ENCODE measurements around the gene MLLT6.

MLLT6 gene

DNA sequence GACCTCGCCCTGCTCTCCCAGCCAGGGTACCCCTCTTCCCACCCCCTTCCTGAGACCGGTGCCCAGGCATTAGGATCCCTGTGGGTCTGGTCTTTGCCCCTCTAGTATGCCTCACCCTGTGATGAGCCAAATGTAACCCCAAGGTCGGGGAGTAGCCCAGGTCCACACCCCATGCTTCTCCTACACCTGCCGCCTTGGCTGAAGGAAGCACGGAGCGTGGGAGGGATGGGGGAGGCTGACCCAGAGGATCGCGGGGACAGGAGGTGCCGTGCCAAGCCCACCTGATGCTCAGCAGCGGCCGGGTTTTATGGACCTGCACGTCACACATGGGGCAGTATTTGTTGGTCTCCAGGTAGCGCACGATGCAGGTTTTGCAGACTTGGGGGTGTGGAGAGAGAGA, 34.2 kb downstream of the MLLT6 start:
- no peak for ATAC-seq
- no peaks in the 10 kb centered on the region for H3K36me3 Mint-ChIP-seq
- H3K27me3 Mint-ChIP-seq = peaks cover 20% of the 10 kb centered on the region
- H3K9me3 Mint-ChIP-seq = no peaks in the 10 kb centered on the region
- peaks cover 28% of the 10 kb centered on the region for H3K4me1 Mint-ChIP-seq
- H3K4me3 Mint-ChIP-seq = no peak overlapping the region
- H3K27ac Mint-ChIP-seq = no peak overlapping the region

DNA sequence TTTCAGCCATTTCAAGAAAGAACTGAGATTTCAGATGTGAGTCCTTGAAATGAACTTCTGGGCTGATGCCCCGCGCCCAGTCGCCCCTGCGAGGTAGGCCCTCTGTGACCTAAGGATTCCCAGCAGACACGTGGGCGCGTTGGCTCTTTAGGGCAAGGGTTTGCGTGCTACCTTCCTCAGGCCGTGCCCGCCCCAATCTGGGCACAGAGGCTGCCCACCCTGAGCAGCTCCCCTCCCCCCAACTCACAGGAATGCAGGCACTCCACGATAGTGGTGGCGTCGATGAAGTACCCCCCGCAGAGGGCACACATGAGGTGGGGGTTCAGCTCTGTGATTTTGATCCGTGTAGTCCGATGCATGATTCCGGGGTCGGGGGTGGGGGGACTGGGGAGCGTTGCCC, 35.0 kb downstream of the MLLT6 start:
- no peak for ATAC-seq
- H3K4me1 Mint-ChIP-seq = peaks cover 21% of the 10 kb centered on the region
- peaks cover 24% of the 10 kb centered on the region for H3K27me3 Mint-ChIP-seq
- no peak overlapping the region for H3K27ac Mint-ChIP-seq
- H3K36me3 Mint-ChIP-seq = no peaks in the 10 kb centered on the region
- H3K9me3 Mint-ChIP-seq = no peaks in the 10 kb centered on the region
- no peak overlapping the region for H3K4me3 Mint-ChIP-seq

- Mint-ChIP-seq H3K9me3 (no peaks in the 10 kb centered on the region), H3K27ac (no peak overlapping the region), H3K4me3 (no peak overlapping the region), H3K36me3 (no peaks in the 10 kb centered on the region), H3K4me1 (peaks cover 19% of the 10 kb centered on the region), H3K27me3 (peaks cover 27% of the 10 kb centered on the region)
- no peak for ATAC-seq
These were observed 35.7 kb downstream of the MLLT6 start for GRCh38 chr17:38740806-38741205.

GRCh38 chr17:38741461-38741860, 36.4 kb downstream of the MLLT6 start:
- peaks cover 33% of the 10 kb centered on the region for H3K27me3 Mint-ChIP-seq
- H3K9me3 Mint-ChIP-seq = no peaks in the 10 kb centered on the region
- no peak overlapping the region for H3K4me3 Mint-ChIP-seq
- H3K36me3 Mint-ChIP-seq = no peaks in the 10 kb centered on the region
- no peak for ATAC-seq
- no peak overlapping the region for H3K27ac Mint-ChIP-seq
- H3K4me1 Mint-ChIP-seq = peaks cover 26% of the 10 kb centered on the region

- H3K27me3 Mint-ChIP-seq = peaks cover 38% of the 10 kb centered on the region
- no peaks in the 10 kb centered on the region for H3K36me3 Mint-ChIP-seq
- H3K27ac Mint-ChIP-seq = no peak overlapping the region
- H3K4me1 Mint-ChIP-seq = peaks cover 31% of the 10 kb centered on the region
- ATAC-seq = no peak
- H3K9me3 Mint-ChIP-seq = no peaks in the 10 kb centered on the region
- H3K4me3 Mint-ChIP-seq = no peak overlapping the region
These were observed 36.9 kb downstream of the MLLT6 start for GRCh38 chr17:38741921-38742410.

DNA sequence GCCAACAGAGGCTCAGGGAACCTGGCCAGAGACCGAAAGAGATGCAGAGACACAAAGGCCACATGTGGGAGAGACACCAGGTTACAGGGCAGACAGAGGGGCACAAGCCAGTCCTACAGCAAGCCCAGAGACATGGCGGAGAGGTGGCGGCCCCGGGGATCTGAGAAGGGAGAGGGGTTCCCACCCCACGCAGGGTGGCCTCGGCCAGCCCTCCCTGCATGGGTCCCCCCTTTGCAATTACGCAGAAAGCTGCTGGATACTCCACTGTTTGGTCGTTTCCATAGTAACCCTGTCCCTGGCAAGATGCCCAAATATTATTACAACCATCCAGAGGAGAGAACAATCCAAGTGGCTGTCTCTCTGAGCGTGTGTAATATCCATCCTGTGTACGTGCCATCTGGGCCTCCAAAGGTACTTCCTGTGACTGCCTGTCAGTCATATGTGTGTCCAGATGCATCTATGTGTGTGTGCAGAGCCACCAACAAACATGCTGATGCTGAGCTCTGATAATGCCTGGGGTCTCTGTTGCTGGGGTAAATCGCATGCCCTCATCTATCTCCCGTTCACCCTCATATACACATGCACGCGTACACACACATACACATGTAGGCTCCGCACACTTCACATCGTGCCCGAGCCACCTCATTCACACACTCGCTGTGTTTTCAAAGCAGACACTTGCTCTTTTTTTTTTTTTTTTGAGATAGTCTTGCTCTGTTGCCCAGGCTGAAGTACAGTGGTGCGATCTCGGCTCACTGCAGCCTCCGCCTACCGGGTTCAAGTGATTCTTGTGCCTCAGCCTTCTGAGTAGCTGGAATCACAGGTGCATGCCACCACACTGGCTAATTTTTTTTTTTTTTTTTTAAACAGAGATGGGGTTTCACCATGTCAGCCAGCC, 37.6 kb downstream of the MLLT6 start:
- no peaks in the 10 kb centered on the region for H3K36me3 Mint-ChIP-seq
- no peak overlapping the region for H3K4me3 Mint-ChIP-seq
- ATAC-seq = no peak
- no peak overlapping the region for H3K27ac Mint-ChIP-seq
- peaks cover 35% of the 10 kb centered on the region for H3K4me1 Mint-ChIP-seq
- H3K9me3 Mint-ChIP-seq = no peaks in the 10 kb centered on the region
- H3K27me3 Mint-ChIP-seq = peaks cover 45% of the 10 kb centered on the region

DNA sequence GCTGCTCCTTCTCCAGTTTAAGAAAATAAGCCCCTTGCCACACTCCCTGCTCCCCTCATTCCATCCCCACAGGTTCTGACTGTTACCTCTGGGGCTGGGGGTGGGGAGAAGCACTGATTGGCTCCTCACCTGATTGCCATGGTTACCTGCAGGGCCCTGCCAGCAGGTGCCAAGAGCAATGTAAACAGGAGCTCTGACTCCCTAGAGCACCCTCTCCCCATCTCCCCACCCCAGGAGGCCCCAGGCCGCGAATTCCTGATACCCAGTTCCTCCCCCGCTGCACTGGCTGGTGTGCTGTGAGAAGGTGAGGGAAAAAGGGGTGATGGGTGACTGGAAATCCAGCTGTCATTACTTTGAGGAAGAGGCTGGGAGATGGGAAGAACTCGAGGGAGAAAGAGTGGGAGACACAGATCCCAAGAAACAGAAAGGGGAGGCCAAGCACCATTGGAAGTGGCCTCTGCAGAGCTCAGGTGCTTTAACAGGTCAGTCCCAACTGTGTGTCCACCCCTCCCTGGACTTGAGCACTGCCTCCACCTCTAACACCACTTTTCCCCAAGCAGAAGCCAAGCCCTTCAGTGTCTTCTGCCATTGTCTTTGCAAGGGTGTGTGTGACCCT, 38.6 kb downstream of the MLLT6 start:
- Mint-ChIP-seq H3K9me3 (no peaks in the 10 kb centered on the region), H3K27ac (no peak overlapping the region), H3K4me3 (no peak overlapping the region), H3K4me1 (peaks cover 29% of the 10 kb centered on the region), H3K36me3 (no peaks in the 10 kb centered on the region), H3K27me3 (peaks cover 41% of the 10 kb centered on the region)
- ATAC-seq = no peak

DNA sequence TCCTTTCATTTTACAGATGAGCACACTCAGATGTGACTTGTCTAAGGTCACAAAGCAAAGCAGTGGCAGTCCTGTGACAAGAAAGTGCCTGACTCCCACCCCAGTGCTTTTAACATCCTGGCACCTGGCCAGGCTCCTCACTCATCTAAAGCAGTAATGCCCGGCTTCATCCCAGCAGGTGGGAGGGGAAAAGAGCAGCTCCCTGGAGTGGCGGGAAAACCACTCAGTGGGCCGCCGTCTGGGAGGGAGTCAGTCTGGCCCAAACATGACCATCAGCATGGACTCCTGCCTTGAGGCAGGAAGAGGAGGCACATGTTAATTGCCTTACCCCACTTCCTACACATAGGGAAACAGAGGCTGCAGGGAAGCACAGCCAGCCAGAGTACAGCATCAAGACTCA, 40.5 kb downstream of the MLLT6 start:
- Mint-ChIP-seq H3K36me3 (no peaks in the 10 kb centered on the region), H3K27me3 (peaks cover 49% of the 10 kb centered on the region), H3K27ac (no peak overlapping the region), H3K4me3 (no peak overlapping the region), H3K9me3 (no peaks in the 10 kb centered on the region), H3K4me1 (peaks cover 39% of the 10 kb centered on the region)
- ATAC-seq = no peak

GRCh38 chr17:38746004-38746848, 41.2 kb downstream of the MLLT6 start:
- Mint-ChIP-seq H3K4me3 (peak overlapping the region; percentile 79), H3K9me3 (no peaks in the 10 kb centered on the region), H3K27ac (peak overlapping the region; percentile 53), H3K27me3 (peaks cover 55% of the 10 kb centered on the region), H3K36me3 (no peaks in the 10 kb centered on the region), H3K4me1 (peaks cover 46% of the 10 kb centered on the region)
- no peak for ATAC-seq

- Mint-ChIP-seq H3K36me3 (no peaks in the 10 kb centered on the region), H3K27ac (peak overlapping the region; percentile 53), H3K4me3 (peak overlapping the region; percentile 79), H3K9me3 (no peaks in the 10 kb centered on the region), H3K4me1 (peaks cover 53% of the 10 kb centered on the region), H3K27me3 (peaks cover 61% of the 10 kb centered on the region)
- peak; percentile 58 for ATAC-seq
These were observed 41.9 kb downstream of the MLLT6 start for GRCh38 chr17:38746849-38747462.

DNA sequence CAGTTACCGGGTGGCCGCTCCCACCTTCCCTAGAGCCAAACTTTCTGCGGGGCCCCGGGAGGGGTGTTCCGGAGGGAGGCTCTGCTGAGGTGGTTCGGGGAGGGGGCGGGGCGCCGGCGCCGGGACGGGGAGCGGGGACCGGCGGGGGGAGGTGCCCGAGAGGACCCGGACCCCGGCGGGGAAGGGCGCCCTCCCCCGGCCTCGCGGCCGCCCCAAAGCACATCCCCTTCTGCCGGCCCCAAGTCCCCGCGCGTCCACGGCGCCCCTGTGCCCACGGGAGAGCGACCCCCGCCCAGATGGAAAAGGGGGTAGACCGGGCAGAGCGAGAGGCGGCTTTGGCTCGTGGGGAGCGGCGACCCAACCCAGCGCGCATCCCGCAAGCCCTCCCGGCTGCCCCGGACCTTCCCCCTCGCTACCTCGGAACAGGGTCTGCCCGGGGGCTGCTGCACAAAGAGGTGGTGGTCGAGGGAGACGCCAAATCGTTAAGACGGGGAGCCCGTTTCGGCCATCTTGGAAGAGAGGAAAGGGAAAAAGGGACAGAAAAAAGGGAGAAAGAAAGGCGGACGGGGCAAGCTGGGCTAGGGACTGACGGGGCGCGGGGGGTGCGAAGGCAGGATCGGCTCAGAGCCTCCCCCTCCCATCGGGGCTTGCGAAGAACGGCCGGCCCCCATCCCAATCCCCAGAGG, 42.5 kb downstream of the MLLT6 start:
- peaks cover 3% of the 10 kb centered on the region for H3K36me3 Mint-ChIP-seq
- H3K27me3 Mint-ChIP-seq = peaks cover 61% of the 10 kb centered on the region
- peaks cover 54% of the 10 kb centered on the region for H3K4me1 Mint-ChIP-seq
- no peak for ATAC-seq
- peak overlapping the region; percentile 79 for H3K4me3 Mint-ChIP-seq
- H3K27ac Mint-ChIP-seq = no peak overlapping the region
- no peaks in the 10 kb centered on the region for H3K9me3 Mint-ChIP-seq

GRCh38 chr17:38748149-38748891, 43.2 kb downstream of the MLLT6 start, which contains the start of gene PCGF2:
Gene PCGF2 (minus strand): TSS chr17:38748336. CDS start chr17:38740402, 7,934 bp downstream.
- peaks cover 61% of the 10 kb centered on the region for H3K27me3 Mint-ChIP-seq
- H3K9me3 Mint-ChIP-seq = no peaks in the 10 kb centered on the region
- peaks cover 5% of the 10 kb centered on the region for H3K36me3 Mint-ChIP-seq
- peak within 1 kb of the TSS; percentile 79 for H3K4me3 Mint-ChIP-seq
- no peak for ATAC-seq
- peak within 1 kb of the TSS; percentile 53 for H3K27ac Mint-ChIP-seq
- peaks cover 53% of the 10 kb centered on the region for H3K4me1 Mint-ChIP-seq

GRCh38 chr17:38748892-38749222, 43.8 kb downstream of the MLLT6 start:
- Mint-ChIP-seq H3K36me3 (peaks cover 9% of the 10 kb centered on the region), H3K27me3 (peaks cover 56% of the 10 kb centered on the region), H3K9me3 (no peaks in the 10 kb centered on the region), H3K4me1 (peaks cover 53% of the 10 kb centered on the region), H3K4me3 (peak overlapping the region; percentile 15), H3K27ac (no peak overlapping the region)
- ATAC-seq = no peak
